Measurements from ENCODE around the gene DAB2IP.
"Not testable (repeated sequence)": the region's sequence is repeated elsewhere in the genome, so short reads cannot be mapped to it uniquely, and the experiment has no call there.

DAB2IP gene

GRCh38 chr9:121627427-121627826 lies 24.0 kb upstream of the DAB2IP start:
- DNase-seq = no peak

DNA sequence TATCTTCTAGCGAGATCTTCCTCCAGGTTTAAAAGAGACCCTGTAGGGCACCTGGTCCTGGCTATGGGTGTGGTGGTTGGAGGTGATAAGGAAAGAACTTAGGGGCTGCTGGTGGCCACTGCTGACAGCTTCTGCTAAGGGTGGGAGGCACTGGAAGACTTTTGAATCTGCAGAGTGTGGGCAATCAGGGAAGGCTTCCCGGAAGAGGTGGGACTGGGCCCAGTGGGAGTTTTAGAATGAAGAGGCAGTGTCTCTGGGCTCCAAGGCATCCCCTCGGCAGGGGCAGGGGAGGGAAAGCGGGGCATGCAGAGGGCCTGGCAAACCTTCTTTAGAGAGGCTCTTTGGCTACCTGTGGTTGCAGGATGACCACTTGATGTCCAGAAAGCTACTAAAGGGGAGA lies 23.0 kb upstream of the DAB2IP start:
- DNase-seq = no peak

DNA sequence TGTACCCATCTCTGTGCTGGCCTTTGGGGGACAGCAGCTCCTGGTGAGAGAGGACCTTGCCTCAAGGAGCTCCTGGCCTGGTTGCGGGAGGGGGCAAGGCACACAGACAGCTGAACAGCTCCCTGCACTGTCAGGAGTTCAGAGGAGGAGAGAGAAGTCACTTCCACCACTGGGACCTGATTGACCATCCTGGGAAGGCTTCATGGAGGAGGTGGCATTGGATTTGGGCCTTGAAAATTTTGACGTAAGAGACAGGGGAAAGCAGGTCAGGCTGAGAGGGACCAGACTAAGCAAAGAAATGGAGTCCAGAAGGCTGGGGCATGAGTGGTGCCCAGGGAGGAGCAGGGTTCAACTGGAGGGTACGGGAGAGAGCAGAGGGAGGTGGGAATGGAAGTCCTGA lies 20.3 kb upstream of the DAB2IP start:
- no peak for DNase-seq

DNA sequence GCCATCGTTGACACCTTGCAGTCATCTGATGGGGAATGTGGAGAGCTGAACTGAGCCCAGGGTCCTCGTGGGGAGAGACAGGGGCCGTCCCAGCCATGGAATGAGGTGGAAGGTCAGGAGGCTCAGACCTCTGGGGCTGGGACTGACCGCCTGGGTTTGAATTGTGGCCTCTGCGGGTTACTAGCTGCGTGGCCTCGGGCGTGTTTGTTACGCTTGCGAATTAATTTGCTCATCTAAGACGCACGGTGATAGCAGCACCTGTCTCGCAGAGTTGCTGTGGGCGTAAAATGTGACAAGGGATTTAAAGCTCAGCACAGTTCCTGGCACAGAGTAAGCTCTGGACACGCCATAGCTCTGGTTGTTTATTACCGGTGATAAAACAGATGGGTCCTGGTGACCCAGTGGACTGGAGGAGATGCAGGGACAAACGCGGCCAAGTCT lies 19.4 kb upstream of the DAB2IP start:
- DNase-seq = no peak

DNA sequence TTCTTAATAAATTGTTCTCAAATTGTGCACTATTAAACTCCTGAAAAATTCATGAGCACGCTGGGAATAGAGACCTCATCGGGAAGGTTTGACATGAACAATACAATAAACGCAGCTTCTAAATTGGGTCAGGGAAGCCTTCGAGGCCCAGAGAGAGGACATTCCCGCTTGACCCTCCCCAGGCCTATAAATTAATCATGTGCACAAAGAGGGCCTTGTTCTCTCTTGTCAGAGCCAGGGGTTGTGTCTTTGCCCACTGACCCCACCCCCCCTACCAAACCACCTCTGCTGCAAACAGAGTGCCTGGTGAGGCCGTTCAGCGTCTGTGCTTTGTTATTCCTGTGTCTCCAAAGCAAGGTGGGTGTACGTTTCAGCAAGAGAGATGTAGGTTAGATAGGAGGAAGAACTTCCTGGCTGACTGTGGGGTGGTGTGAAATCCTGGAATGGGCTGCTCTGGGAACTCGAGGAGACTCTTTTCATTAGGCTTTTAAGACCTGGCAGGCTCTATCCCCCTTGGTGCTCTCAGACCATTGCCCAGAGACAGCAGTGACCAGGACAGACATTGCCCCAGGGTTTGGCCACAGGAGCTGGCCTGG lies 18.2 kb upstream of the DAB2IP start:
- DNase-seq = no peak

GRCh38 chr9:121633736-121634135 lies 17.7 kb upstream of the DAB2IP start:
- DNase-seq = no peak

- no peak for DNase-seq
Observed at GRCh38 chr9:121634329-121635261, 16.8 kb upstream of the DAB2IP start.

- DNase-seq = no peak
Observed at GRCh38 chr9:121635300-121635876, 16.0 kb upstream of the DAB2IP start.

GRCh38 chr9:121636341-121636865 lies 15.0 kb upstream of the DAB2IP start:
- DNase-seq = no peak

DNA sequence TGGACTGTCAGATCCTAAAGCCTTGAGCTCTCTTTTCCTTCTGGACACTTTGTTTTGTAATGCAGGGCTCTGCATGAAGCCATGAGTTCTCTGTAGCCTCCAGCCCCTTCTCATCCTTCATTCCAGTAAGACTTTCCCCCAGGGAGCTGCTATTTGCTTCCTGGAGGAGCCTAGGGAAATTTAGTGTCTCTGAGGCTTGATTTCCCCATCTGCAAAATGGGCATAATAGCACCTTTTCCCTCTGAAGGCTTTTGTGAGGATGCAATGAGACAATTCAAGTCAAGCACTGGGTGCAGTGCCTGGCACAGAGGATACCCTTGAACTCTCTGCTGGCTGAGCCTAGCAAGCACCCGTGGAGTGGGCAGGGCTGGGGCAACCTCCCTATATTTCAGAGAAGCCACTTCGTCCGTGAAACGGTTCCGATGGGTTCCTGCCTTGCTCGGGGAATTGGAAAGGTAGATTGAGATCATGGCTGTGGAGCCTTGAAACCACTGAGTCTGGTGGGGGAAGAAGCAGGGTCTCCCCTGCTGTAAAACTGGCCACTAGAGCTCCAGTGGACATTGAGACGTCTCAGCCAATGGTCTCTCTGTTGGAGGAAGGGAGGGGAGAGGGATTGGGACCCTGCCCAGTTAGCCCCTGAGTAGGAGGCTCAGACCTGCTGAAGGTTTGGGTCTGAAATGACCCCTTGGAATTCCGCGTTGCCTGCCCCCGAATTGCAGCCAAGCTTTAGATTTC lies 14.3 kb upstream of the DAB2IP start:
- no peak for DNase-seq

DNA sequence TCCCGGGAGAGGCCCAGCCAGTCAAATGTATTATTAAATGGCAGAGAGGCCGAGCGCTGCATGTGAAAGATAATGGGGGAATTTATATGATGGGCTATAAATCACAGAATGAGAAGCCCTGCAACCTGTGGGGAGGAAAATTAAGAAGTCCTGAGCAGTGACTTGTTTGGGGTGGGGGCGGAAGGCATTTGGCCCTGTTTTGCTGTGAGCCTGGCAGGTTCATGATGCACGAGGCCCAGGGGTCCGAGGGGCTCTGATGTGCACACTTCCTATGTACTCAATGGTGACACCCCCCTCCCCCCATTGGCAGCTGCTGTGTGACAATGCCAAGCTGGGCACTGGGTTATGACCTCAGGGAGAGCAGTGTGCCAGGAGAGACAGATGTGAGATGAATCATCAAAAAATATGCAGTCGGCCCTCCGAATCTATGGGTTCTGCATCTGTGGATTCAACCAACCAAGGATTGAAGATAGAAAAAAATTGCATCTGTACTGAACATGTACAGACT lies 13.7 kb upstream of the DAB2IP start:
- DNase-seq = no peak

DNA sequence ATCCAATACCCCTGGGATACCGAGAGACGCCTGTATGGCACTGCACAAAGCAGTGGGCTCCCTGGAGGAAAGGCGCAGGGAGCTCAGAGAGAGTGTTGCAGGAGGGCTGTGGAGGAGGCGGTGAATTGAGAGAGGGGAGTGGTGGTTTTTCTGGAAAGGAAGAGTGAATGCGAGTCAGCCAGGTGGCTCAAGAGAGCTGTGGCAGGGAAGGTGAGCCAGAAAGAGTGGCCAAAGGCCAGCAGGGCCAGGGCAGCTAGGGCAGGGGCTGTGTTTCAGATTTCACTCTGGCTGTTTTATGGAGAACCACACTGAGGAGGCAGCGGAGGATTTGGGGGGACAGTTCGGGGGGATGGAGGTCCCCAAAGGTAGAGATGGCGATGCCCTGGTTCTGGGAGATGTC lies 13.0 kb upstream of the DAB2IP start:
- DNase-seq = no peak

- DNase-seq = no peak
Observed at GRCh38 chr9:121638901-121639592, 12.4 kb upstream of the DAB2IP start.

DNA sequence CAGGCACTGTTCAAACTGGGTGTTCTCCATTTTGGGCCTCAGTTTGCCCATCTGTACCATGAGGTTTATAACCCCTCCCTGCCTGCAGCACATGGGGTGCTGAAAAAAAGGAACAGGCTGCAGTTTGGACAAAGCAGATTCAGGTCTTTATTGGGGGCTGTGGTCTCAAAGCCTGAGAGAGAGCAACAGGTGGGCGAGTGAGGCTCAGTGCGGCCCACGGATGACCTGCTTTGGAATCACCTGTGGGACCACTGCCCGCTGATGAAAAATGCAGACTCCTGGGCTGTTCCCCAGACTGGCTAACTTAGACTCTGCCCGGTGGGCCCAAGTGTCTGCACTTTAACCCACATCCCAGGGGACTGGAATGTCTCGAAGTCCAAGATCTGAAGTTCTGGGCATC lies 11.8 kb upstream of the DAB2IP start:
- no peak for DNase-seq

DNA sequence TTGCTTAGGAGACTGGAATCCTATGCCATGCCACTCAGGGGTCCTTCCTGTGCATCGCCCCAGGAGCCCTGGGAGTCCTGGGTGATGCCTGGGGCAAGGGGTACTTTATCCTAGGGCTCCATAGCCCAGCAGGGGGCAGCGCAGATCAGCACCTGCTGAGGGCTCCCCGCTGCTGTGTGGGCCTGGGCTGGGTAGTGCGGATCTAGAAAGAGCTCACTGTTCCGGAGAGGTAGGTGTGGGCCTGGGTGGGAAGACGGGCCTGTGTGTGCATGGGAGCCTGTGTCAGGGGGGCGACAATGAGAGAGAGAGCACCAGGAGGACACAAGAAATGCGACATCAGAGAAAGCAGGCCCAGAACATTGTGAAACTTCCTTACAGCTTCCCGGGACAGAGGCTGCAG lies 11.4 kb upstream of the DAB2IP start:
- DNase-seq = no peak

GRCh38 chr9:121640491-121641223 lies 10.8 kb upstream of the DAB2IP start:
- DNase-seq = no peak

DNA sequence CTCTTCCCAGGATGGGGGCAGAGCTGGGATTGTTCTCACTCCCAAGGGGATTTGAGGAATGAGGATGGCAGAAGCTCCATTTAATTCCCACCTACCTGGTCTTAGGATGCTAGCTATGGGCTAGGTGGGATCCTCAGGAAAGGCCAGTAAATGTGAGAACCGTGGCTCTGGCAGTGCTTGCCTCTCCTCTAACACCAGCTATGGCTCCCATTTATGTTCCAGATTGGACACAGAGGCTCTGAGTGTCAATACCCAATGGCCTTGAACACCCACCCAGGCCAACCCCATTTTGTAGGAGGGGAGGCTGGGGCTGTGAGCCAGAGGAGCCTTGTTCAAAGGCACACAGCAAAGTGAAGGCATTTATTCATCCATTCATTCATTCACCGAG lies 10.2 kb upstream of the DAB2IP start:
- DNase-seq = no peak

DNA sequence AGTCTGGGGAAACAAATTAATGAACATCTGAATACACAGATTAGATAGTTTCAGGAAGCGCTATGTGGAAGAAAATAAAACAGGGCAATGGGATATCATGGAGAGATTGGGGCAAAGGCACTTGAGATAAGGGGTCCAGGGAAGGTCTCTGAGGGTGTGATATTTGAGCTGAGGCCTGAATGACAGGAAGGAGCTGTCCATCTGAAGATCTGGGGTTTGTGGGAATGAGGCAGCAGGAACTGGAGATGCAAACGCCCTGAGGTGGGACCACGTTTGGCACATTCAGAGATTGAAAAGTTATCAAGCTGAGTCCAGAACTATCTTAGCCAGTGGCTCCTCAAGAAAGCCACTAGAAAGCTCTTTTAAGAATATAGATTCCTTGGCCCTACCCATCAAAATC lies 8.7 kb upstream of the DAB2IP start:
- no peak for DNase-seq

- DNase-seq = no peak
Observed at GRCh38 chr9:121643473-121643872, 8.0 kb upstream of the DAB2IP start.

GRCh38 chr9:121644040-121644439 lies 7.4 kb upstream of the DAB2IP start:
- DNase-seq = not testable (repeated sequence)

DNA sequence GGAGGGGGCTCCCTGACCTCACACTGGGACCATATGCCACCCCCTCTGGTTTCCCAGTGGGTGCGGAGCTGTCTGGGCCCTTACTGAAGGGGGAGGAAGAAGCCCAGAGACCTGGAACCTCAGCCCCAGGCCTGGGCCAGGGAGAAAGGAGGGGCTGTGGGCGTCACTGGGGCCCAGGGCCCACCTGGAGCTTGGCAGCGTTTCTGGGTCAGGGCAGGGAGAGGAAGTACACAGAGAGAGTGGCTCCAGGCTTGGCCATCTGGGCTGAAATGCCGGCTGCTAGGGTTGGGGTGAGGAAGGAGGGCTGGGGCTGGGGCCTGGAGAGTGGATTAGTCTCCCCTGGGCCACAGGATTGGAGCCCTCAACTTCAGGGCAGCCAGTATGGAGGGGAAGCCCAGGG lies 6.4 kb upstream of the DAB2IP start:
- DNase-seq = no peak

Measured in NCI-H1417 treated with DMSO at 0.1 percent for 48 hours (cell line).